ENCODE results near the gene DGUOK.

DNA sequence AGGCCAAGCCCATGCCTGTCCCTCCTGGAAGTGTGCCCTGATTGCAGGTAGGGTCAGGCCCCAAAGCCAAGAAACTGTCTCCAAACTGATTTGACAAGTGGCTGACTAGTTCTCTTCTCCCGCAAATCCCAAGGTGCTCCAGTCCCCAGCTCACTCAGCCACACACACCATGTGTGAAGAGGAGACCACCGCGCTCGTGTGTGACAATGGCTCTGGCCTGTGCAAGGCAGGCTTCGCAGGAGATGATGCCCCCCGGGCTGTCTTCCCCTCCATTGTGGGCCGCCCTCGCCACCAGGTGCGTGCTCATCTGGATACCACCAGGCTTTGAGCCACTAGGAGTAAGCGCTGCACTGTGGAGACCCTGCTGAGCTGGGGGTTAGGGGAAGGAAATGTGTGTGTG, 25.5 kb upstream of the DGUOK start:
- no peak for TF ChIP-seq POLR2A (IDR thresholded peaks at IDR 0.05)
- TF ChIP-seq, protein P1, sequence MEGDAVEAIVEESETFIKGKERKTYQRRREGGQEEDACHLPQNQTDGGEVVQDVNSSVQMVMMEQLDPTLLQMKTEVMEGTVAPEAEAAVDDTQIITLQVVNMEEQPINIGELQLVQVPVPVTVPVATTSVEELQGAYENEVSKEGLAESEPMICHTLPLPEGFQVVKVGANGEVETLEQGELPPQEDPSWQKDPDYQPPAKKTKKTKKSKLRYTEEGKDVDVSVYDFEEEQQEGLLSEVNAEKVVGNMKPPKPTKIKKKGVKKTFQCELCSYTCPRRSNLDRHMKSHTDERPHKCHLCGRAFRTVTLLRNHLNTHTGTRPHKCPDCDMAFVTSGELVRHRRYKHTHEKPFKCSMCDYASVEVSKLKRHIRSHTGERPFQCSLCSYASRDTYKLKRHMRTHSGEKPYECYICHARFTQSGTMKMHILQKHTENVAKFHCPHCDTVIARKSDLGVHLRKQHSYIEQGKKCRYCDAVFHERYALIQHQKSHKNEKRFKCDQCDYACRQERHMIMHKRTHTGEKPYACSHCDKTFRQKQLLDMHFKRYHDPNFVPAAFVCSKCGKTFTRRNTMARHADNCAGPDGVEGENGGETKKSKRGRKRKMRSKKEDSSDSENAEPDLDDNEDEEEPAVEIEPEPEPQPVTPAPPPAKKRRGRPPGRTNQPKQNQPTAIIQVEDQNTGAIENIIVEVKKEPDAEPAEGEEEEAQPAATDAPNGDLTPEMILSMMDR (IDR thresholded peaks at IDR 0.05): no peak

All from adrenal gland (tissue), 5 donors.